ENCODE data around the gene MLXIP.

MLXIP gene

GRCh38 chr12:122148657-122149056 is 70.1 kb downstream of the MLXIP start:
- Histone ChIP-seq H3K36me3 (ENCODE audit: control insufficient read depth in 2 of 2, insufficient read depth in 1 of 2, low read length in 2 of 2) (peaks cover 0 to 4% of the 10 kb centered on the region in 2 experiments; a peak in 2 of 3 replicates), H3K4me3 (ENCODE audit: low read depth, low read length) (no peak overlapping the region), H3K9me3 (ENCODE audit: control insufficient read depth, insufficient read depth, low read depth, low read length) (no peaks in the 10 kb centered on the region), H3K27ac (ENCODE audit: extremely low read depth, low read depth, low read length) (no peak overlapping the region), H3K4me1 (ENCODE audit: control insufficient read depth, insufficient read depth, low read length) (no peaks in the 10 kb centered on the region)
- TF ChIP-seq ZNF404 (tag by site-specific recombination; IDR thresholded peaks at IDR 0.05) (no peak), RBAK (tag by site-specific recombination; IDR thresholded peaks at IDR 0.05) (no peak), ZNF239 (tag by site-specific recombination; IDR thresholded peaks at IDR 0.05) (no peak), AEBP2 (tag by site-specific recombination; IDR thresholded peaks at IDR 0.05; ENCODE audit: borderline replicate concordance) (no peak), ZNF624 (tag by site-specific recombination; IDR thresholded peaks at IDR 0.05) (no peak), ZNF777 (tag by site-specific recombination; IDR thresholded peaks at IDR 0.05; ENCODE audit: borderline replicate concordance) (no peak), ZNF560 (tag by site-specific recombination; IDR thresholded peaks at IDR 0.05; ENCODE audit: borderline replicate concordance) (no peak), GLIS2 (tag by site-specific recombination; IDR thresholded peaks at IDR 0.05) (no peak), ZNF473 (tag by site-specific recombination; IDR thresholded peaks at IDR 0.05) (no peak), ZNF677 (tag by site-specific recombination; IDR thresholded peaks at IDR 0.05) (no peak), ZNF837 (tag by site-specific recombination; IDR thresholded peaks at IDR 0.05) (no peak), ZNF350 (tag by site-specific recombination; IDR thresholded peaks at IDR 0.05) (no peak), HOXC10 (CRISPR knock-in tag; IDR thresholded peaks at IDR 0.05) (no peak), ZNF776 (tag by site-specific recombination; IDR thresholded peaks at IDR 0.05; ENCODE audit: borderline replicate concordance) (no peak), SP2 (tag by site-specific recombination; IDR thresholded peaks at IDR 0.05) (no peak), ZNF157 (tag by site-specific recombination; IDR thresholded peaks at IDR 0.05) (no peak), ZNF701 (tag by site-specific recombination; IDR thresholded peaks at IDR 0.05) (no peak), ZNF112 (tag by site-specific recombination; IDR thresholded peaks at IDR 0.05) (no peak), PBX3 (CRISPR knock-in tag; IDR thresholded peaks at IDR 0.05) (no peak)
- ChIA-PET CTCF (interaction anchor here (0.6 to 1.2 kb wide), 5 partner anchors 10 to 44 kb away, joined by 3 to 6 read pairs (median 4); no protein-coding TSS in a partner anchor), POLR2A (interaction anchor here (1.2 kb wide), 1 partner anchor 8 kb away, joined by 3 read pairs; no protein-coding TSS in a partner anchor)

- Histone ChIP-seq H3K9me3 (ENCODE audit: control insufficient read depth, insufficient read depth, low read depth, low read length) (no peaks in the 10 kb centered on the region), H3K4me3 (ENCODE audit: low read depth, low read length) (no peak overlapping the region), H3K27ac (ENCODE audit: extremely low read depth, low read depth, low read length) (no peak overlapping the region), H3K36me3 (ENCODE audit: control insufficient read depth in 2 of 2, insufficient read depth in 1 of 2, low read length in 2 of 2) (no peaks in the 10 kb centered on the region), H3K4me1 (ENCODE audit: control insufficient read depth, insufficient read depth, low read length) (no peaks in the 10 kb centered on the region)
- CTCF ChIA-PET = interaction anchor here (1.6 kb wide), 1 partner anchor 96 kb away, joined by 5 read pairs; no protein-coding TSS in a partner anchor
- POLR2A ChIA-PET = interaction anchor here (0.6 to 0.7 kb wide), 2 partner anchors 290 to 347 kb away, joined by 3 to 5 read pairs; no protein-coding TSS in a partner anchor
- TF ChIP-seq PRDM6 (tag by site-specific recombination; IDR thresholded peaks at IDR 0.05) (no peak), ZNF843 (tag by site-specific recombination; IDR thresholded peaks at IDR 0.05) (no peak), ZNF324 (tag by site-specific recombination; IDR thresholded peaks at IDR 0.05) (no peak), ZNF146 (tag by site-specific recombination; IDR thresholded peaks at IDR 0.05) (no peak), BCL11B (tag by site-specific recombination; IDR thresholded peaks at IDR 0.05; ENCODE audit: low read depth) (no peak), PRDM4 (tag by site-specific recombination; IDR thresholded peaks at IDR 0.05) (no peak), ZNF157 (tag by site-specific recombination; IDR thresholded peaks at IDR 0.05) (no peak), ZBTB21 (tag by site-specific recombination; IDR thresholded peaks at IDR 0.05) (no peak), ZNF747 (tag by site-specific recombination; IDR thresholded peaks at IDR 0.05) (no peak), ZNF23 (tag by site-specific recombination; IDR thresholded peaks at IDR 0.05; ENCODE audit: borderline replicate concordance) (no peak), YY1 (tag by site-specific recombination; IDR thresholded peaks at IDR 0.05) (no peak)
Measured at GRCh38 chr12:122150127-122150681, 71.6 kb downstream of the MLXIP start.

Measured in HEK293 (cell line).